Measurements from ENCODE around the gene TCAIM.

- TF ChIP-seq POLR2A (IDR thresholded peaks at IDR 0.05; ENCODE audit: extremely low read depth, insufficient read length) (no peak), CTCF (IDR thresholded peaks at IDR 0.05; ENCODE audit: low read depth, low read length) (no peak), MYC (IDR thresholded peaks at IDR 0.05; ENCODE audit: low read depth, low read length) (no peak)
These were observed 4.9 kb downstream of the TCAIM start for GRCh38 chr3:44343421-44343820.
